Glomerular visceral epithelial cell (primary cell): Measurements from ENCODE around the gene COA1.
"Not testable (repeated sequence)": the region's sequence is repeated elsewhere in the genome, so short reads cannot be mapped to it uniquely, and the experiment has no call there.

Experiments
- DNase-seq: peaks from one replicate; pipeline ENCODE4 v3.0.0-alpha.2; 2016; ENCODE audit errors: extremely low spot score

COA1 gene, protein sequence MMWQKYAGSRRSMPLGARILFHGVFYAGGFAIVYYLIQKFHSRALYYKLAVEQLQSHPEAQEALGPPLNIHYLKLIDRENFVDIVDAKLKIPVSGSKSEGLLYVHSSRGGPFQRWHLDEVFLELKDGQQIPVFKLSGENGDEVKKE

DNA sequence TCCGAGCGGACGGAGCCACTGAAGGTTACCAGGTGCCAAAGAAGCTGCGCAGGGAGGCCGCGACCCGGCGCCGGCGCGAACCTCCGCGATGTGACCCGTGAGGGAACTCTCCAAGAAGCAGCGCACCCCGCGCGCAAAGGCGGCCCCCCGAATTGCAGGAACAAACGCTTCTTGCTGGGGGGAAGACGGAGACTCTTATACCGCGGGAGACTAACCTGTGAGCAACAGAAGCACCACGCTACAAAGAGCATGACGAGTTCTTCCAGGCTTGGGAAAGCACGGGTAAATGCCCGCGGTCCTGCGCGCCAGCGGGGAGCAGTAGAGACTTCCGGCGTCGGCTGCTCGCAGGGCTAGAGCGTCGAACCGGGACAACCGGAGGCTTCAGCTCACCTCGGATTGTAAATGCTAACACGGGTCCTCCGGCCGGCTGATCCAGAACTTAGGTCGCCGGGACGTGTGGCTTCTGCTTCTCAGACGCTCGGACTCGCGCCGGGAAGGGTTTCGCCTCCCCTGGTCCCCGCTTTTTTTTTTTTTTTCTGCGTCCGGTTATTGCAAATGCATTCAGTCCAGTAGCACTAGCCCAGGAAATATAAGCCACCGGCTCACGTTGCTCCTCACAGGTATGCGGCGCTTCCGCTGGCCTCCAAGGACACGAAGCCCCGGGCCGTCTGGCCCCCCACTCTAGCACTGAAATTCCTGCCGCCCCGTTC is at the start of gene COA1:
COA1 (minus strand) TSS at position 310 of the 710 bp plus-strand sequence. CDS start 80,909 bp downstream, outside the sequence.
- peak; percentile 90 for DNase-seq

DNA sequence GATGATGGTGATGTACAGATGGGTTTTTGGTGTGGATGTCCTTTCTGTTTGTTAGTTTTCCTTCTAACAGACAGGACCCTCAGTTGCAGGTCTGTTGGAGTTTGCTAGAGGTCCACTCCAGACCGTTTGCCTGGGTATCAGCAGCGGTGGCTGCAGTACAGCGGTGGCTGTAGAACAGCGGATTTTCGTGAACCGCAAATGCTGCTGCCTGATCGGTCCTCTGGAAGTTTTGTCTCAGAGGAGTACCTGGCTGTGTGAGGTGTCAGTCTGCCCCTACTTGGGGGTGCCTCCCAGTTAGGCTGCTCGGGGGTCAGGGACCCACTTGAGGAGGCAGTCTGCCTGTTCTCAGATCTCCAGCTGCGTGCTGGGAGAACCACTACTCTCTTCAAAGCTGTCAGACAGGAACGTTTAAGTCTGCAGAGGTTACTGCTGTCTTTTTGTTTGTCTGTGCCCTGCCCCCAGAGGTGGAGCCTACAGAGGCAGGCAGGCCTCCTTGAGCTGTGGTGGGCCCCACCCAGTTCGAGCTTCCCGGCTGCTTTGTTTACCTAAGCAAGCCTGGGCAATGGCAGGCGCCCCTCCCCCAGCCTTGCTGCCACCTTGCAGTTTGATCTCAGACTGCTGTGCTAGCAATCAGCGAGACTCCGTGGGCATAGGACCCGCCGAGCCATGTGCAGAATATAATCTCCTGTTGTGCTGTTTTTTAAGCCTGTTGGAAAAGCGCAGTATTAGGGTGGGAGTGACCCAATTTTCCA is 49.1 kb upstream of the COA1 start:
- DNase-seq: not testable (repeated sequence)

DNA sequence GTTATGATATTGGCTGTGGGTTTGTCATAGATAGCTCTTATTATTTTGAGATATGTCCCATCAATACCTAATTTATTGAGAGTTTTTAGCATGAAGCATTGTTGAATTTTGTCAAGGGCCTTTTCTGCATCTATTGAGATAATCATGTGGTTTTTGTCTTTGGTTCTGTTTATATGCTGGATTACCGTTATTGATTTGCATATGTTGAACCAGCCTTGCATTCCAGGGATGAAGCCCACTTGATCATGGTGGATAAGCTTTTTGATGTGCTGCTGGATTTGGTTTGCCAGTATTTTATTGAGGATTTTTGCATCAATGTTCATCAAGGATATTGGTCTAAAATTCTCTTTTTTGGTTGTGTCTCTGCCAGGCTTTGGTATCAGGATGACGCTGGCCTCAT is 45.9 kb upstream of the COA1 start:
- DNase-seq: not testable (repeated sequence)

DNA sequence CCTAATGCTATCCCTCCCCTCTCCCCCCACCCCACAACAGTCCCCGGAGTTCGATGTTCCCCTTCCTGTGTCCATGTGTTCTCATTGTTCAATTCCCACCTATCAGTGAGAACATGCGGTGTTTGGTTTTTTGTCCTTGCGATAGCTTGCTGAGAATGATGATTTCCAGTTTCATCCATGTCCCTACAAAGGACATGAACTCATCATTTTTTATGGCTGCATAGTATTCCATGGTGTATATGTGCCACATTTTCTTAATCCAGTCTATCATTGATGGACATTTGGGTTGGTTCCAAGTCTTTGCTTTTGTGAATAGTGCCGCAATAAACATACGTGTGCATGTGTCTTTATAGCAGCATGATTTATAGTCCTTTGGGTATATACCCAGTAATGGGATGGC is 43.9 kb upstream of the COA1 start:
- not testable (repeated sequence) for DNase-seq

DNA sequence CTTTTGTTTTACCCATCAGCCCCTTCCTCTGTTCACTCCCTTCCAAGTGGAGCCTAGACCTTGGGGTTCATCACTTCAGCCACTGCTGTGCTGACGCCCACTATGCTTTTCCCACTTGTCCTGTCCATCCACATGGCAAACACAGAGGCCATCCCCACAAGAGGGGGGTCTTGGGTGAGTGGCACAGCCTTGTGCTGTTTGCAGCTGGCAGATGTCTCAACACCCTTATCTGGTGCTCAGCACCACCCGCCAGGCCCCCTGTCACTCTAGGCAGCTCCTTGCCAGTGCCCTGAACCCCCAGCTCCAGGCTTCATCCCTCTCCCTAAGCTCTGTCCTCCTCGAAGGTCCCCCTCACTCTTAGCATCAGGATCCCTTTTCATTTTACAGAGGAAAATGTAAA is 42.2 kb upstream of the COA1 start:
- no peak for DNase-seq

DNA sequence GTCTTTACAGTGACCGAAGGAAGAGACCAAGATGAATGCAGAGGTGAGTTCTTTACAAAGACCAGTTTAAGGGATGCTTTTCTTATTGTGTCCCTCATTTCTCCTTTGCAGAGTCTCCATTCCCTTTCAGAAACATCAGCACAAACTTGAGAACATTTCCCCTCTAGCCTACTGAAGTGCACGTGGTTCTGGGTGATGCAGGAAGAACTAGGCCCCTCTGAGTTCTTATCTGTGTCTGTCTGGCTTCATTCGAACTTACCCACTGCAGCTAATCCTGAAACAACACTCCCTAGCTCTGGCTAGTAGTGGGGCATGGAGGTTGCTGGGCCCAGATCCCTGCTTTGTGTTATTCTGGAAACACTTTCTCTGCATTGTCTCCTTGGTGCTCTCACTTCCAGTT is 41.8 kb upstream of the COA1 start:
- DNase-seq: no peak

DNA sequence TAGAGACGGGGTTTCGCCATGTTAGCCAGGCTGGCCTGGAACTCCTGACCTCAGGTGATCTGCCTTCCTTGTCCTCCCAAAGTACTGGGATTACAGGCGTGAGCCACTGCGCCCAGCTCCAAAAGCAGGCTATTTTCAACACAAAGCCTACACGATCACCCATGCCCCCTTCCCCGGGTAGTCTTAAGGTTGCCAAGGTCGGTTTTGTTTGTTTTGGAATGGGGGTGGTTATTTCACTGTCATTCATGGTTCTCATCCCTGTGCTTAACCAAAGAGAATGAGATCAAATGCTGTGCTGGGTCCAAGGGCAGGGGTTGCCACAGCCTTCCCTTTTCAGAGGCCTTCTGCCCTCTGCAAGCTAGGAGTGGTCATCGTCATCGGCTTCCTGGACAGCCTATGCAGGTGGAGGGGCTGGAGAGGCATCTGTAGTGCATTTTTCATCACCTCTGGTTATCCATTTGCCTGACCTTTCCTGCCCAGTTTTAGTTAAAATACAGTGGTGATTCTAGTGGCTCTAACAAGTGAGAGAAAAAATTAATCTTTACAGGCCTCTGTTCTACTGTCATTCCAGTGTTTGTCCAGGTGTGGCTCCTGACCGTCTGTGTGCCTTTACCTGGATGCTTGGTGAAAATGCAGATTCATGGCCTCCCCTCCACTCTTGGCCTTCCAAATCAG is 40.6 kb upstream of the COA1 start:
- DNase-seq: no peak

DNA sequence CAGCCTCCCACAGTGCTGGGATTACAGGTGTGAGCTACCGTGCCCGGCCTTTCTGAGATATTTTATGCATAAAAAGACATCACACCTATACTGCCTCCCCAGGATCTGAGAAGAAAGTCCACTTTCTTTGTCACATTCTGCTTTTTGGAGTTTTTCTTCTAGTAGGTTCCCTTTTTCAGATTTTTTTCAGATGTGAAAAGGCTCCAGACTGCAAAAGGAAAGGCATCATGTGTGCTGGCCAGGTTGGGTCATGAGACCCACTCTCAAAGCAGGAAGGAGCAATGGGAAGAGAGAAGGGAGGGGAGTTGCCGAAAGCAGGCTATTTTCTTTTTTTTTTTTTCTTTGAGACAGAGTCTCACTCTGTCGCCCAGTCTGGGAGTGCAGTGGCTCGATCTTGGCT is 40.0 kb upstream of the COA1 start:
- DNase-seq: no peak

DNA sequence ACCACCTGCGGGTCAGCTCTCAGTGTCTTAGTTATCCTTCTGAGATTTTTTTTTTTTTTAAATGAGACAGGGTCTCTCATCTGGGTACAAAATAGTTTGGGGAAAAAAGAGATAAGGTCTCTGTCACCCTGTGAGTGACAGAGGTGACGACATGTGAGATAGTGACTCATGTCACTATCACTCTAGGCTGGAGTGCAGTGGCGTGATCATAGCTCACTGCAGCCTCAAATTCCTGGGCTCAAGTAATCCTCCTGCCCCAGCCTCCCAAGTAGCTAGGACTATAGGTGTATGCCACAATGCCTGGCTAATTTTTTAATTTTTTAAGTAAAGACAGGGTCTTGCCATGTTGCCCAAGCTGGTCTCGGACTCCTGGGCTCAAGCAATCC is 39.6 kb upstream of the COA1 start:
- no peak for DNase-seq

DNA sequence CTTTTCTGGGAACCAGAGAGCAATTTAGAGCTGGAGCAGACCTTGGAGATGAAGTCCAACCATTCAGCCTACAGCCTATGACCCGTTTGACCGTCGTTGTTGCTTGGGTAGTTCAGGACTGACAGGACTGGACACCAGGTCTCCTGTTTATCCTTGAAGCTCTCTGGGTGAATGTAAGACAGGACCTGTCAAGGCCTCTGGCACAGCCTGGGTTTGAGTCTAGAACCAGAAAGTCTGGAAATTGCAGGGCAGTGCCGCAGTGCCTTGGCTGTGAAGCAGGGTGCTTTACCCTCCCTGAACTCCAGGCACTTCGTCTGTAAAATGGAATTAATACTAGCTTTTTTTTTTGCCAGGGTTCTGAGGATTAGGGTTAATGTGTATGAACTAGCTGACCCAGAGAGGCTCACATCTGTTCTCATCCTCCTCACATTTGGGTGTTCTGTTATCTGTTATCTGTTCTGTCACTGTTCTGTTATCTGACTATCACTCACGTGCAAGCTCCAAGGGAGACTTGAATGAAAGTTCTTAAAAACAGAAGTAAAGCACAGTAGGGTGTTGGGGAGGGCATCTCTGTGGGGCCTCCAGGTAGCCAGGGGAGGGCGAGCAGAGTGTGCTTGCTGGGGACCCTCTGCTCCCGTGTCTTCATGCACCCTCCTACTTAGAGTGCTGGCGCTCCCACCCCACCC is 39.0 kb upstream of the COA1 start:
- no peak for DNase-seq

DNA sequence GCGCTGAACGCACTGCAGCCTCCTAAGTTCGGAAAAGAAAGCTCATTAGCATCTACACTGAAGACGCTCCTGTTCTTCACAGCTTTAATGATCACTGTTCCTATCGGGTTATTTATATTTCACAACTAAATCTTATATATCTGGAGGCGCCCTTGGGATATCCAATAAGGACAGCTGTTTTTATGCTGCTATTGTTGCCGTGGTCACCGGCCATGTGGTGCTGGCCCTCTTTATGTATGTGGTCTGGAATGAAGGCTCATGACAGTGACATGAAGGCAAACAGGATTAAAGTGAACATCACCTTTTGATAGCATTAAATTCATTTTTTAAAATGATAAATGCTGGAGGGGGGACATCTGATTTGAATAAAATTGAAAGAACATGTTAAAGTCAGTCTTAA is 38.0 kb upstream of the COA1 start:
- DNase-seq: no peak

DNA sequence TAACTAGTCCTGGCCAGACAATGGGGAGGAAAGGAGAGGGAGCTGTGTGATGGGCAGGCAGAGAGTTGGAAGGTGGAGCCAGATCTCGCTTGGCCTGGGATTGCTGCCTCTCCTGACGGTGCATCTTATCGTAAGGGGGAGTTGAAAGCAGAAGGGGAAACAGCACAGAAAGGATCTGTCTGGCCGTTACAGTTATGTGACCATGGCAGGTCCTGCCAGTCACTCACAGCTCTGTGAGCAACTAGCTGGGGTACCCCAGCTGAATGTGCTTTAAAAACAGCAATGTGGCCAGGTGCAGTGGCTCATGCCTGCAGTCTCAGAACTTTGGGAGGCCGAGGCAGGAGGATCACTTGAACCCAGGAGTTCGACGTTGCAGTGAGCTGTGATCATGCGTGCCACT is 37.2 kb upstream of the COA1 start:
- DNase-seq: no peak

DNA sequence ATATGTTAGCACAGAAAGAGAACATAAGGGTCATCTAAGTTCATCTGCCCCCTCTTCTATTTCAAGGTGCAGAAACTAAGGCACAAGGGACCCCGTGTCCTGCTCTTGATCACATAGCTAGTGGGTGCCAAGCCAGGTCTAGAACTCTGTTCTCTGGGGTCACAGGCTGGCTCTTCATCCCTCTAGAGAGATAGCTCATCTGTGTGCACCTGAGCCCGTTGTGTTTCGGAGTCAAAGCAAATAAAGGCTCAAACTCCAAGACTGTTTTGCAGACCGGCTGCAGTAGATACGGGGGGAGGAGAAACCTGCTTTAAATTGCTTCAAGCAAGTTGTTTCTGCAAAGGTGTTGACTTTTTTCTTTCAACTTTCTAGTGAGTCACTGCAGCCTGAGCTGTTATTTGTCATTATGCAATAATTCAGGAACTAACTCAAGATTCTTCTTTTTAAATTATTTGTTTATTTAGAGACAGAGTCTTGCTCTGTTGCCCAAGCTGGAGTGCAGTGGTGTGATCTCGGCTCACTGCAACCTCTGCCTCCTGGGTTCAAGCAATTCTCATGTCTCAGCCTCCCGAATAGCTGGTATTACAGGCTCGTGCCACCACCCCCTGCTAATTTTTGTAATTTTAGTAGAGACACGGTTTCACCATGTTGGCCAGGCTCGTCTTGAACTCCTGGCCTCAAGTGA is 35.6 kb upstream of the COA1 start:
- no peak for DNase-seq

DNA sequence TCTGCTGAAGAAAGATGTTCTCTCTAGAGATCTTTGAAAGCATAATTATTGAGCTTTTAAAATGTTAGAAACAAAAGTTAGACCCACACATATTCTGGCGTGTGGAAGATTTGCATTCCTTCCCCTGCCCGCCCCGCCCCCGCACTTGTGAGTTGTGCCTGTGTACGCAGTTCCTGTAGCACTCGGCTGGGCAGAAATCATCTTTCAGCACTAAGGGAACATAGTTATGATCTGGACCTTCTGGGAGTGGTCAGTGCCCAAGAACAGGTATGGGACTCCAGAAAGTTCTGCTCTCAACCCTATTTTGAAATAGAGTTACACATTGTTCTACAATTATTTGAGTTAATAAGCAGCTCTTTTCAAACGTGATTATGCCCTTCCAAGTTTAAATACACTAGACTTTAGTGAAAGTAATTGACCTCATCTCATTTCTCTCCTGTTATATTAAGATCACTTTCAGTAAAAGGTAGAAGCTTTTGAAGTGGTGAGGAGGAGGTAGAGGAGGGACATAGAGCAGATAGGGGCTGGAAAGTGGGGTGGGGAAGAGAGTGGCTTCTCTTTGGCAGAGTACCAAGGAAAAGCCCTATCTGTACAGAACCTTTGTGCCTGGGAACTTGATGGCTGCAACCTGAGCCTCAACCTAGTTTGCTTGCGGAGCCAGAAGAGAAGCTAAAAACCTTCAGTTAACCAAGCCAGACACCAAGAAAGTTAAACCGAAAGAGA is 34.9 kb upstream of the COA1 start:
- DNase-seq: peak; percentile 29

DNA sequence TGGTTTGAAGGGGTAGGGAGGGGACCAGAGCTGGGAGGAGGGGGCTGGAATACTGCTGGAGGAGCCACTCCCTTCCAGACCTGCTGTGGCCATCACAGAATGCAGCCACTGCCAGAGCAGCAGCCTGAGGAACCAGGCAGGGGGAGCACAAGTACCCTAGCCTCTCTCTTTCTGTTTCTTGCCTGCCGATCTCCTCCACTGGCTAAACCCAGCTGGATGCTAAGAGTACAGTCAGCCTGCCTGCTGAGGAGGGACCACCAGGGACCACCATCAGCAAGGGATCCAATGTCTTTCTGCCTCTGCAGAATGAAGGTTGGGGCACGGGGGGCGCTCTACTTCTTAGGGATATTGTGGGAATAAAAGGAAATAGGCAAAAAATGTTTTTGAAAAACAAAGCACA is 33.9 kb upstream of the COA1 start:
- DNase-seq: no peak

DNA sequence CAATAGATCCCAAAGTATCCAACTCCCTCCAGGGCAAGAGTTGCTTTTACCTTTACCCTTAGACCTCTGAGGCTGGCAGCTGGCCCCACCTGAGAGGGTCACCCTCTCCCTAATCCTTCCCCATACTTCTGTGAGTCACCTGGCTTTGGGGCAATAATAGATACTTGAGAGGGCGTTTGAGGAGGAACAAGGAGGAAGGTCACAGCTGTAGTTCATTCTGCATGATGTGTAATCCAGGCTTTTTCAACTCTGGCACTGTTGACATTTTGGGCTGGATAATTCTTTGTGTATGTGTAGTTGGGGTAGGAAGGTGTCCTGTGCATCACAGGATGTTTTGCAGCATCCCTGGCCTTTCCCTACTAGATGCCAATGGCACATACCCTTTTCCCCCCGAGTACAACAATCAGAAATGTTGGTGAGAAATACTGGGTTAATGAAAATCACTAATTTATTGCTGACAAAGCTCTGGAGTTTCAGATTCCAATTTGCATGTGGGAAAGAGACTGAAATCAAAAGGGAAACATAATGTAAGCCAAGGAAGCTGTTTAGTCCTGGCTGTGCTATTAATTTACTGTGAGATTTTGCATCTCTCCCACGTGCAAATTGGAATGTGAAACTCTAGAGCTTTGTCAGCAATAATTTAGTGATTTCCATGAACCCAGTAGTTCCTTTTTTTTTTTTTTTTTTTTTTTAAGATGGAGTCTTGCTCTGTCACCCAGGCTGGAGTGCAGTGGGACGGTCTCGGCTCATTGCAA is 32.8 kb upstream of the COA1 start:
- no peak for DNase-seq

DNA sequence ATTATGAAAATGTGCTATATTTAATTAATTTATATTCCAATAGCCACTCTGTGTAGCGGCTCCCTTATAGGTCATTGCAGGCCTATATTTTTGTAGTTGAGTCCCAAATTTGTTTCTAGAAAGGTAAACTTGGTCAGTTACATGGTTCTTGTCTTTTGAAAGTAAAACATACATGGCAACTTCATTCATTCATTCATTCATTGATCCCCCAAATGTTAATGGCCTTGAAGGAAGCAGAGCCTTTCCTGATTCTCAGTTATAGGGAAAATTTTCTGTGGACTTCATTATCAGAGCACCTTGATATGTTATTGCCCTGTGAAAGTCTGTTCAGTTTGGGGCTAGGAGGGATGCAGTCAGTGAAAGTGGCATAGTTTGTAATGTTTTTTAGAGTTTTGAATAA is 32.1 kb upstream of the COA1 start:
- DNase-seq: no peak

DNA sequence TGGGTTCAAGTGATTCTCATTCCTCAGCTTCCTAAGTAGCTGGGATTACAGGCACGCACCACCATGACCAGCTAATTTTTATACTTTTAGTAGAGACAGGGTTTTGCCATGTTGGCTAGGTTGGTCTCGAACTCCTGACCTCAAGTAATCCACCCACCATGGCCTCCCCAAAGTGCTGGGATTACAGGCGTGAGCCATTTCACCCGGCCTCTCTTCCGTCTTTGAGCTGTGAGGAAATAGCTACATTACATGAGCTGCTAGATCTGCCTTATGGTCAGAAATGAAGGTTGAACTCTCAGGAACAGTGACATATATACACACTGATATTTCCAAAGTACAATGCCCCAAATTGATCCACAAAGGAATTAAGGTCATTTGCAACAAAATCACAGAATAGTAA is 31.5 kb upstream of the COA1 start:
- no peak for DNase-seq

DNA sequence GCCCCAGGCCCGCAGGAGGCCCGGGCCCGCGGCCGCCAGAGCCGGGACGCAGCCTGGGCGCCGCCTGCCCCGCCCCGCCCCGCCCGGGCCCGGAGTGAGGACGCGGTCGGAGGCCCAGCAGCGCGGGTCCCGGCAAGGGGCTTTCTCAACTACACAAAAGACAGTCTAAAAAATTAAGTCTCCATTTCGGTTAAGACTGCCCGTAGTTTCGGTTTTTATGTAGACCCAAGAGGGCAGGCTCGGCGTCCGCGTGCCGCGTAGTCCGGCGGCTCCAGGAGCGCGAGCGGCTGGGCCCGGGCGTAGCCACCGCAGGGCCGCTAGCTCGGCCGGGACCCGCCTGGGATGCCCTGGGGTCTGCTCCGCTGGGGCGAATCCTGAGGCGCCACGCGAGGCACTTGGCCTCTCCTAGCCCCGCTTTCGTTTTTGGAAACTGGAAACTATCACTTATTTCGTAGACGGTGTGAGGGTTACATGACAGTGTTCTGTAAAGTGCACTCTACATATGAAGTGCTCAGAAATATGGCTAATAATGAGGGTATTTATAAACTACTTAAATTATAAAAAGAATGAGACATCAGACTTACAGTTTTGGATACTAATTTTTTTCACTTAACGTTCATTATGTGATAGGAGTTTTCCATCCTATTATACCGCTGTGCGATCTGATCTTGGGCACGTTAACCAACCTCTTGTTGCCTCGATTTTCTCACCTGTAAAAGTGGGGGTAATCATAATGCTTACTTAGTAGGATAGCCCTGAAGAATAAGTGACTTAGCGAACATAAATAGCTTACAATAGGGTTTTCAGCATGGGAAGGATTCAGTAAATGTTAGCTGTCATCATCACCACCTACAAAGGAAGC is 29.7 kb upstream of the COA1 start:
- peak; percentile 47 for DNase-seq
